ENCODE data around the gene B3GNT2. TPM values are rescaled to one million over a fixed set of nuclear protein-coding genes. Genes with fewer than 3 reads are reported as not detected.

Gene B3GNT2
- total RNA-seq, result 17.7 and 19.7 TPM in 2 replicates

GRCh38 chr2:62195421-62196277 lies at the start of gene B3GNT2:
Gene B3GNT2, plus strand, starts transcription at chr2:62196115. Its CDS starts 26,106 bp downstream, at chr2:62222221.

Data from dermis lymphatic vessel endothelial cell (primary cell).